ENCODE measurements around the gene ZNF768. TPM values are rescaled to one million over a fixed set of nuclear protein-coding genes. Genes with fewer than 3 reads are reported as not detected.
"Not testable (repeated sequence)": the region's sequence is repeated elsewhere in the genome, so short reads cannot be mapped to it uniquely, and the experiment has no call there.

Gene ZNF768
- total and polyA plus RNA-seq, 2 donors, result 10.5 to 20.4 TPM

- no peak overlapping the region for H3K4me3 ChIP-seq (ENCODE audit: low read length in 2 of 2)
- H3K9me3 ChIP-seq (ENCODE audit: control insufficient read depth in 2 of 2, insufficient read depth in 1 of 2, low read length in 1 of 2), result peaks cover 0 to 4% of the 10 kb centered on the region in 2 donors
- no peaks in the 10 kb centered on the region for H3K27me3 ChIP-seq (ENCODE audit: control insufficient read depth in 2 of 2, insufficient read depth in 1 of 2, low read length in 1 of 2)
- DNase-seq (ENCODE audit: low read depth in 6 of 9, low spot score in 9 of 9), result peak in 4 of 9 donors; percentile 30 to 71 (median 46)
- H3K4me1 ChIP-seq (ENCODE audit: control insufficient read depth in 2 of 2, insufficient read depth in 2 of 2, low read length in 2 of 2), result peaks cover 4 to 34% of the 10 kb centered on the region in 2 donors
- H3K27ac ChIP-seq (ENCODE audit: low read depth in 1 of 2, low read length in 1 of 2), result peak overlapping the region in 1 of 2 donors; percentile 62
- peaks cover 32 to 41% of the 10 kb centered on the region in 2 donors for H3K36me3 ChIP-seq (ENCODE audit: control insufficient read depth in 2 of 2, insufficient read depth in 2 of 2, low read length in 1 of 2)
- 66% methylated on average over 3 of the region's 3 CpGs for WGBS
Observed at GRCh38 chr16:30551781-30552180, 25.4 kb upstream of the ZNF768 start.

GRCh38 chr16:30548416-30549253 is 22.3 kb upstream of the ZNF768 start:
- H3K27ac ChIP-seq (ENCODE audit: low read depth in 1 of 2, low read length in 1 of 2), result no peak overlapping the region
- peaks cover 0 to 4% of the 10 kb centered on the region in 2 donors for H3K9me3 ChIP-seq (ENCODE audit: control insufficient read depth in 2 of 2, insufficient read depth in 1 of 2, low read length in 1 of 2)
- no peak overlapping the region for H3K4me3 ChIP-seq (ENCODE audit: low read length in 2 of 2)
- 95% methylated on average over 8 of the region's 8 CpGs for WGBS
- H3K4me1 ChIP-seq (ENCODE audit: control insufficient read depth in 2 of 2, insufficient read depth in 2 of 2, low read length in 2 of 2), result peaks cover 4 to 25% of the 10 kb centered on the region in 2 donors
- DNase-seq (ENCODE audit: low read depth in 6 of 9, low spot score in 9 of 9), result no peak
- H3K27me3 ChIP-seq (ENCODE audit: control insufficient read depth in 2 of 2, insufficient read depth in 1 of 2, low read length in 1 of 2), result no peaks in the 10 kb centered on the region
- peaks cover 10 to 12% of the 10 kb centered on the region in 2 donors for H3K36me3 ChIP-seq (ENCODE audit: control insufficient read depth in 2 of 2, insufficient read depth in 2 of 2, low read length in 1 of 2)

GRCh38 chr16:30546115-30546514 is 19.7 kb upstream of the ZNF768 start:
- Histone ChIP-seq H3K27ac (ENCODE audit: low read depth in 1 of 2, low read length in 1 of 2) (no peak overlapping the region), H3K27me3 (ENCODE audit: control insufficient read depth in 2 of 2, insufficient read depth in 1 of 2, low read length in 1 of 2) (no peaks in the 10 kb centered on the region), H3K9me3 (ENCODE audit: control insufficient read depth in 2 of 2, insufficient read depth in 1 of 2, low read length in 1 of 2) (no peaks in the 10 kb centered on the region), H3K4me1 (ENCODE audit: control insufficient read depth in 2 of 2, insufficient read depth in 2 of 2, low read length in 2 of 2) (peaks cover 0 to 2% of the 10 kb centered on the region in 2 donors), H3K36me3 (ENCODE audit: control insufficient read depth in 2 of 2, insufficient read depth in 2 of 2, low read length in 1 of 2) (no peaks in the 10 kb centered on the region), H3K4me3 (ENCODE audit: low read length in 2 of 2) (no peak overlapping the region)
- 80% methylated on average over 8 of the region's 8 CpGs for WGBS
- DNase-seq (ENCODE audit: low read depth in 6 of 9, low spot score in 9 of 9), result no peak

- Histone ChIP-seq H3K27ac (ENCODE audit: low read depth in 1 of 2, low read length in 1 of 2) (no peak overlapping the region), H3K9me3 (ENCODE audit: control insufficient read depth in 2 of 2, insufficient read depth in 1 of 2, low read length in 1 of 2) (no peaks in the 10 kb centered on the region), H3K36me3 (ENCODE audit: control insufficient read depth in 2 of 2, insufficient read depth in 2 of 2, low read length in 1 of 2) (peaks cover 6 to 7% of the 10 kb centered on the region in 2 donors), H3K4me1 (ENCODE audit: control insufficient read depth in 2 of 2, insufficient read depth in 2 of 2, low read length in 2 of 2) (no peaks in the 10 kb centered on the region), H3K4me3 (ENCODE audit: low read length in 2 of 2) (no peak overlapping the region), H3K27me3 (ENCODE audit: control insufficient read depth in 2 of 2, insufficient read depth in 1 of 2, low read length in 1 of 2) (no peaks in the 10 kb centered on the region)
- no peak for DNase-seq (ENCODE audit: low read depth in 6 of 9, low spot score in 9 of 9)
- WGBS, result 97% methylated on average over 5 of the region's 5 CpGs
Observed at GRCh38 chr16:30543067-30543466, 16.7 kb upstream of the ZNF768 start.

GRCh38 chr16:30541502-30542329 is 15.3 kb upstream of the ZNF768 start:
- no peak overlapping the region for H3K4me3 ChIP-seq (ENCODE audit: low read length in 2 of 2)
- H3K27ac ChIP-seq (ENCODE audit: low read depth in 1 of 2, low read length in 1 of 2), result no peak overlapping the region
- peaks cover 7 to 8% of the 10 kb centered on the region in 2 donors for H3K36me3 ChIP-seq (ENCODE audit: control insufficient read depth in 2 of 2, insufficient read depth in 2 of 2, low read length in 1 of 2)
- H3K9me3 ChIP-seq (ENCODE audit: control insufficient read depth in 2 of 2, insufficient read depth in 1 of 2, low read length in 1 of 2), result no peaks in the 10 kb centered on the region
- whole genome bisulfite sequencing, result 97% methylated on average over 10 of the region's 10 CpGs
- peaks cover 0 to 3% of the 10 kb centered on the region in 2 donors for H3K4me1 ChIP-seq (ENCODE audit: control insufficient read depth in 2 of 2, insufficient read depth in 2 of 2, low read length in 2 of 2)
- DNase-seq (ENCODE audit: low read depth in 6 of 9, low spot score in 9 of 9), result no peak
- no peaks in the 10 kb centered on the region for H3K27me3 ChIP-seq (ENCODE audit: control insufficient read depth in 2 of 2, insufficient read depth in 1 of 2, low read length in 1 of 2)

- not testable (repeated sequence) for H3K9me3 ChIP-seq (ENCODE audit: control insufficient read depth in 2 of 2, insufficient read depth in 1 of 2, low read length in 1 of 2); H3K27me3 ChIP-seq (ENCODE audit: control insufficient read depth in 2 of 2, insufficient read depth in 1 of 2, low read length in 1 of 2); H3K27ac ChIP-seq (ENCODE audit: low read depth in 1 of 2, low read length in 1 of 2); H3K4me3 ChIP-seq (ENCODE audit: low read length in 2 of 2); H3K4me1 ChIP-seq (ENCODE audit: control insufficient read depth in 2 of 2, insufficient read depth in 2 of 2, low read length in 2 of 2); DNase-seq (ENCODE audit: low read depth in 6 of 9, low spot score in 9 of 9); H3K36me3 ChIP-seq (ENCODE audit: control insufficient read depth in 2 of 2, insufficient read depth in 2 of 2, low read length in 1 of 2)
- 96% methylated on average over 9 of the region's 9 CpGs for WGBS
Observed at GRCh38 chr16:30540916-30541464, 14.6 kb upstream of the ZNF768 start.

- H3K9me3 ChIP-seq (ENCODE audit: control insufficient read depth in 2 of 2, insufficient read depth in 1 of 2, low read length in 1 of 2); H3K4me3 ChIP-seq (ENCODE audit: low read length in 2 of 2); H3K36me3 ChIP-seq (ENCODE audit: control insufficient read depth in 2 of 2, insufficient read depth in 2 of 2, low read length in 1 of 2); H3K27me3 ChIP-seq (ENCODE audit: control insufficient read depth in 2 of 2, insufficient read depth in 1 of 2, low read length in 1 of 2); H3K27ac ChIP-seq (ENCODE audit: low read depth in 1 of 2, low read length in 1 of 2); DNase-seq (ENCODE audit: low read depth in 6 of 9, low spot score in 9 of 9): not testable (repeated sequence)
- peaks cover 3 to 17% of the 10 kb centered on the region in 2 donors for H3K4me1 ChIP-seq (ENCODE audit: control insufficient read depth in 2 of 2, insufficient read depth in 2 of 2, low read length in 2 of 2)
- WGBS, result 97% methylated on average over 13 of the region's 13 CpGs
Observed at GRCh38 chr16:30539986-30540526, 13.7 kb upstream of the ZNF768 start.

GRCh38 chr16:30539000-30539964 is 12.9 kb upstream of the ZNF768 start:
- WGBS, result 96% methylated on average over 8 of the region's 8 CpGs
- H3K27me3 ChIP-seq (ENCODE audit: control insufficient read depth in 2 of 2, insufficient read depth in 1 of 2, low read length in 1 of 2), result no peaks in the 10 kb centered on the region
- peaks cover 0 to 7% of the 10 kb centered on the region in 2 donors for H3K9me3 ChIP-seq (ENCODE audit: control insufficient read depth in 2 of 2, insufficient read depth in 1 of 2, low read length in 1 of 2)
- no peak overlapping the region for H3K4me3 ChIP-seq (ENCODE audit: low read length in 2 of 2)
- H3K4me1 ChIP-seq (ENCODE audit: control insufficient read depth in 2 of 2, insufficient read depth in 2 of 2, low read length in 2 of 2), result peaks cover 3 to 19% of the 10 kb centered on the region in 2 donors
- H3K27ac ChIP-seq (ENCODE audit: low read depth in 1 of 2, low read length in 1 of 2), result no peak overlapping the region
- peaks cover 7 to 8% of the 10 kb centered on the region in 2 donors for H3K36me3 ChIP-seq (ENCODE audit: control insufficient read depth in 2 of 2, insufficient read depth in 2 of 2, low read length in 1 of 2)
- no peak for DNase-seq (ENCODE audit: low read depth in 6 of 9, low spot score in 9 of 9)
